ENCODE results near the gene GPNMB.

DNA sequence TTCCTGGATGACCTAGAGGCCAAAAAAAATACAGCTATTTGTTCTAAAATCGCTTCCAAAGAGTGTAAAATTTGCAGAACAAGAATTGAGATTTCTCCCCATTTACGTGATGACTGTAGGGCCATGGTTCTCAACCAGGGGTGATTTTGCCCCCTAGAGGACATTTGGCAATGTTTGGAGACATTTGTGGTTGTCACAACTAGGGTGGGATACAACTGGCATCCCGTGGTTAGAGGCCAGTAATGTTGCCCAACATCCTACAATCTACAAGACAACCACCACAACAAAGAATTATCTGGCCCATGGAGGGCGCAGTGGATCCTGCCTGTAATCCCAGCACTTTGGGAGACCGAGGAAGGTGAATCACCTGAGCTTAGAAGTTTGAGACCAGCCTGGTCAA is 29.8 kb downstream of the GPNMB start:
- TF ChIP-seq, protein P1, sequence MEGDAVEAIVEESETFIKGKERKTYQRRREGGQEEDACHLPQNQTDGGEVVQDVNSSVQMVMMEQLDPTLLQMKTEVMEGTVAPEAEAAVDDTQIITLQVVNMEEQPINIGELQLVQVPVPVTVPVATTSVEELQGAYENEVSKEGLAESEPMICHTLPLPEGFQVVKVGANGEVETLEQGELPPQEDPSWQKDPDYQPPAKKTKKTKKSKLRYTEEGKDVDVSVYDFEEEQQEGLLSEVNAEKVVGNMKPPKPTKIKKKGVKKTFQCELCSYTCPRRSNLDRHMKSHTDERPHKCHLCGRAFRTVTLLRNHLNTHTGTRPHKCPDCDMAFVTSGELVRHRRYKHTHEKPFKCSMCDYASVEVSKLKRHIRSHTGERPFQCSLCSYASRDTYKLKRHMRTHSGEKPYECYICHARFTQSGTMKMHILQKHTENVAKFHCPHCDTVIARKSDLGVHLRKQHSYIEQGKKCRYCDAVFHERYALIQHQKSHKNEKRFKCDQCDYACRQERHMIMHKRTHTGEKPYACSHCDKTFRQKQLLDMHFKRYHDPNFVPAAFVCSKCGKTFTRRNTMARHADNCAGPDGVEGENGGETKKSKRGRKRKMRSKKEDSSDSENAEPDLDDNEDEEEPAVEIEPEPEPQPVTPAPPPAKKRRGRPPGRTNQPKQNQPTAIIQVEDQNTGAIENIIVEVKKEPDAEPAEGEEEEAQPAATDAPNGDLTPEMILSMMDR (IDR thresholded peaks at IDR 0.05): no peak
- no peak for TF ChIP-seq POLR2A (IDR thresholded peaks at IDR 0.05)
